Activated T-helper 2 cell treated with anti-CD3 and anti-CD28 coated beads, Interferon-gamma antibody, Interleukin-2, Interleukin-4, amounts not matched to agents 10 μg/mL and 5 μg/mL and 100 μg/mL, durations not matched to agents 14 hours and 24 hours and 36 hours (primary cell): ENCODE results near the gene MT1F. TPM values are rescaled to one million over a fixed set of nuclear protein-coding genes. Genes with fewer than 3 reads are reported as not detected.

Source experiments
- DNase-seq: peaks from one replicate; pipeline ENCODE4 v3.0.0; 2021; ENCODE audit warnings: low spot score
- H3K27ac Mint-ChIP-seq: one replicate; pipeline ENCODE4 v1.8.0; 2021; ENCODE audit warnings: mixed read lengths
- H3K27me3 Mint-ChIP-seq: one replicate; pipeline ENCODE4 v1.8.0; 2021; ENCODE audit warnings: low read depth, mixed read lengths
- H3K36me3 Mint-ChIP-seq: one replicate; pipeline ENCODE4 v1.8.0; 2021; ENCODE audit warnings: low read depth, mixed read lengths
- H3K4me1 Mint-ChIP-seq: one replicate; pipeline ENCODE4 v1.8.0; 2021; ENCODE audit warnings: low read depth, mixed read lengths
- H3K4me3 Mint-ChIP-seq: one replicate; pipeline ENCODE4 v1.8.0; 2021; ENCODE audit warnings: low read depth, mild to moderate bottlenecking, moderate library complexity, mixed read lengths
- H3K9me3 Mint-ChIP-seq: one replicate; pipeline ENCODE4 v1.8.0; 2021; ENCODE audit warnings: mixed read lengths
- intact Hi-C: fragments of 100-400 bp; cut with micrococcal nuclease; formaldehyde crosslinking; loops from one replicate; pipeline ENCODE4 v1.15.1; 2023
- total RNA-seq: library from RNA; stranded (reverse); gene quantifications from 2 replicates; pipeline ENCODE4 v1.2.3, GENCODE V29; 2022

The MT1F gene
- total RNA-seq, 1 donor from 2014 or later: 6.4 TPM

- H3K4me3 Mint-ChIP-seq: no peak overlapping the region
Observed at GRCh38 chr16:56684926-56685590, 27.3 kb downstream of the MT1F start.

DNA sequence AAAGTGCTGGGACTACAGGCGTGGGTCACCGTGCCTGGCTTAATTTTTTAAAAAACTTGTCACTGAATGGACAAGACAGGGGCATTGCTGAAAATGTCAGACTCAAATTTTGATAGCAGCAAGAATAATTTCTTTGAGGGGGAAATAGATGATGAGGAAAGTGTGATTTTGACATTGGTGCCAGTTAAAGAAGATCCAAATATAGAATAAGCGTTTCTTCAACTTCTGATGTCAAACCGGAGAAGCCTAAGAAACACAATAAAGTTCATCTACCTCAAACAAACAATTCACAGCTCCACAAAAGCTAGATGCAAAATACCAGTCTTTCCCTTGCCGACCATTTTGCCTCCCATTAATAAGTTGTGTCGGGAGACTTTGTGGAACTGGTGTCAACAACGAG, 29.0 kb downstream of the MT1F start:
- no peaks in the 10 kb centered on the region for H3K9me3 Mint-ChIP-seq
- H3K36me3 Mint-ChIP-seq: peaks cover 4% of the 10 kb centered on the region
- H3K4me3 Mint-ChIP-seq: no peak overlapping the region
- intact Hi-C loops: no loop called here
- H3K27me3 Mint-ChIP-seq: peaks cover 3% of the 10 kb centered on the region
- H3K27ac Mint-ChIP-seq: no peak overlapping the region
- no peak for DNase-seq
- H3K4me1 Mint-ChIP-seq: peaks cover 16% of the 10 kb centered on the region

More at GRCh38 chr16:56684926-56685590, 27.3 kb downstream of the MT1F start:
- H3K27ac Mint-ChIP-seq: no peak overlapping the region
- peaks cover 4% of the 10 kb centered on the region for H3K36me3 Mint-ChIP-seq
- H3K9me3 Mint-ChIP-seq: no peaks in the 10 kb centered on the region
- H3K4me1 Mint-ChIP-seq: peaks cover 21% of the 10 kb centered on the region
- intact Hi-C loops: loop anchor here (5.0 kb wide), 2 partner anchors 43 to 233 kb away; partner anchors contain the start of genes NUDT21 and OGFOD1
- peaks cover 3% of the 10 kb centered on the region for H3K27me3 Mint-ChIP-seq
- DNase-seq: no peak

GRCh38 chr16:56688762-56689161, 31.0 kb downstream of the MT1F start:
- Mint-ChIP-seq H3K36me3 (peaks cover 4% of the 10 kb centered on the region), H3K9me3 (no peaks in the 10 kb centered on the region), H3K4me1 (peaks cover 3% of the 10 kb centered on the region), H3K27ac (no peak overlapping the region), H3K27me3 (peaks cover 3% of the 10 kb centered on the region), H3K4me3 (no peak overlapping the region)
- no peak for DNase-seq
- intact Hi-C loops: no loop called here

GRCh38 chr16:56689171-56689570, 31.4 kb downstream of the MT1F start:
- Mint-ChIP-seq H3K36me3 (peaks cover 4% of the 10 kb centered on the region), H3K27ac (no peak overlapping the region), H3K9me3 (no peaks in the 10 kb centered on the region), H3K27me3 (peaks cover 3% of the 10 kb centered on the region), H3K4me1 (no peaks in the 10 kb centered on the region), H3K4me3 (no peak overlapping the region)
- no peak for DNase-seq
- intact Hi-C loops: no loop called here

DNA sequence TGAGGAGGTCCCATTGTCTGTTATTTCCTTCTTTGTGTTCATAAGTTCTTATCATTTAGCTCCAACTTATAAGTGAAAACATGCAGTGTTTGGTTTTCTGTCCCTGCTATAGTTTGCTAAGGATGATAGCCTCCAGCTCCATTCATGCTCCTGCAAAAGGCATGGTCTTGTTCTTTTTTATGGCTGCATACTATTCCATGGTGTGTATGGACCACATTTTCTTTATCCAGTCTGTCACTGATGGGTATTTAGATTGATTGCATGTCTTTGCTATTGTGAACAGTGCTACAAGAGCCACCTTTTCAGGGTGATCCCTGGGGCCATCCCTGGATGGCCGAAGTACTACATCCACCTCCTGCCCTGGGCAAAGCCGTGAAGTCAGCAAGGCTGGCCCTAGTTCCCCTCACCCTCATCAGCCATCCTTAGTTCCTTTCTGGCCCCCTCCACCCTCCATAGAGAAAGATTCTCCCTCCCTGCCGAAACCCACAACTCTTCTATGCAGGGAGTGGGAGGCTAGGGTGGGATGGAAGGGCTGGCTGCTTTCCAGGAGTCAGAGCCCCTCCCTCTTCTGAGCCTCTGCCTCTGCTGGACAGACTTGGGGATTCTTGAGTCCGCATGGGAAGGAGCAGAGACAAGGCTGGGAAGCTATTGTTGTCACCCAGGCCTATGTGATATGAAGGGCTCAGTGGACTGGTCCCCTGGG, 32.8 kb downstream of the MT1F start:
- no peaks in the 10 kb centered on the region for H3K4me1 Mint-ChIP-seq
- intact Hi-C loops: no loop called here
- no peak overlapping the region for H3K27ac Mint-ChIP-seq
- peaks cover 3% of the 10 kb centered on the region for H3K27me3 Mint-ChIP-seq
- no peak overlapping the region for H3K4me3 Mint-ChIP-seq
- peaks cover 4% of the 10 kb centered on the region for H3K36me3 Mint-ChIP-seq
- H3K9me3 Mint-ChIP-seq: no peaks in the 10 kb centered on the region
- no peak for DNase-seq

DNA sequence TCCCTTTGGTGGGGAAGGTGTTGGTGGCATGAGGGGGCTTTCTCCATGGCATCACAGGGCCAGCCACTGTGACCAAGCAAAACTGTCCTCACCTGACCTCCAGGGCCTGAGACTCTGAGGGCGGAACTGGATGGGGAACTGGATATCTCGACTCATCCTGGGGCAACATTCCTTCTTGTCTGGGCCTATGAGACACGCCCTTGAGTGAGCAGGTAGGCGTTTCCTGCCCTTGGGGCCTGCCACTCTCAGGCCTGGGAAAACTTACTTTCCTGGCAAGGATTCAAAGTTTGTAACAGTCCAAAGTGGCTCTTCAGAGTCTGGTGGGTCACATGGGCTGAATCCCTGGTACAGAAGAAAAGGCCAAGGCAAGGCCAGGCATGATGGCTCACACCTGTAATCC, 34.1 kb downstream of the MT1F start:
- no peak overlapping the region for H3K27ac Mint-ChIP-seq
- H3K4me3 Mint-ChIP-seq: no peak overlapping the region
- H3K27me3 Mint-ChIP-seq: peaks cover 3% of the 10 kb centered on the region
- H3K4me1 Mint-ChIP-seq: no peaks in the 10 kb centered on the region
- no peaks in the 10 kb centered on the region for H3K36me3 Mint-ChIP-seq
- no peaks in the 10 kb centered on the region for H3K9me3 Mint-ChIP-seq
- DNase-seq: no peak
- intact Hi-C loops: no loop called here

DNA sequence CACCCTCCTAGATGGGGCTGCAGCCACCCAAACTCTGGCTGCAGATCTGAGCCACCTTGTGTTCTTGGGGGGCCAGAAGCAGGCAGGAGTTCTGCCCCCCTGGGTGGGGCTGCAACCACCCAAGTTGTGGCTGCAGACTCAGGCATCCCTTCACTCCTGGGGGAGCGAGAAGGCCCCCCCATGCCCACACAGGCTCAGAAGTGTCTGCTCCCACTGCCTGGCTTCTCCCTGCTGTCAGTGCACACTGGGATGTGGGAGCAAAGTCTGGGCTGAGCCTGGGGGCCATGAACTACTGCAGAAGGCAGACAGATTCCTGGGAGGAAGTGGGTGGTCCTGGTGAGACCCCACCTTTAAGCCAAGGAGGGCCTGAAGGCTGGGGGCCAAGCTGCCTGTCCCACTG, 37.5 kb downstream of the MT1F start:
- Mint-ChIP-seq H3K27ac (no peak overlapping the region), H3K4me3 (no peak overlapping the region), H3K9me3 (no peaks in the 10 kb centered on the region), H3K36me3 (no peaks in the 10 kb centered on the region), H3K4me1 (no peaks in the 10 kb centered on the region), H3K27me3 (no peaks in the 10 kb centered on the region)
- no peak for DNase-seq
- intact Hi-C loops: no loop called here

DNA sequence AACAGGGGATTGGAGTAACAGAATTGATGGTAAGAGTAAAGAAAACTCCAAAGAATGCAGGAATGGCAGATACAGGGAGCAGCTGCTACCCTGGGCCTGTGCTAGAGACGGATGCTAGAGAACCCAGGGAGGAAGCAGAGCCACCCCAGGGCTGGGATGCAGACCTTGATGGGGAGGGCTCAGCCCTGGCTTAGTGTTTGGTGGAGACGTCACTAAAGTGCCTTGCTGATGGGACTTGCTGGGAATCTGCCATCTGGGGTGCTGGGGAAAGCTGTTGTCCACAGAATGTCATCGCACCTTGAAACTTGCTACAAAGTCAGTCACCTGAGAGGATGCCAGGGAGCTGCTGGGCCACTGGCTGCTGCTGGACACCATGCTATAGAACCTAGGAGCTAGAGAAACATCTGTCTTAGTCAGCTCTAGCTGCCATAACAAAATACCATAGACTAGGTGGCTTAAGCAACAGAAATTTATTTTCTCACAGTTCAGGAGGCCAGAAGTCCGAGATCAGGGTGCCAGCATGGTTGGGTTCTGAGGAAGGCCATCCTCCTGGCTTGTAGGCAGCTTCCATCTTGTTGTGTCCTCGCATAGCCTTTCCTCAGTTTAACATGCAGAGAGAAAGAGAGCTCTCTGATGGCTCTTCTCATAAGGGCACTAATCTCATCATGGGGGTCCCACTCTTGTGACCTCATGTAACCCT, 39.8 kb downstream of the MT1F start:
- H3K27ac Mint-ChIP-seq: no peak overlapping the region
- H3K9me3 Mint-ChIP-seq: no peaks in the 10 kb centered on the region
- no peaks in the 10 kb centered on the region for H3K27me3 Mint-ChIP-seq
- no peak overlapping the region for H3K4me3 Mint-ChIP-seq
- H3K4me1 Mint-ChIP-seq: peaks cover 9% of the 10 kb centered on the region
- intact Hi-C loops: no loop called here
- DNase-seq: no peak
- H3K36me3 Mint-ChIP-seq: no peaks in the 10 kb centered on the region

GRCh38 chr16:56700195-56700594, 42.4 kb downstream of the MT1F start:
- intact Hi-C loops: no loop called here
- H3K4me3 Mint-ChIP-seq: no peak overlapping the region
- H3K4me1 Mint-ChIP-seq: peaks cover 9% of the 10 kb centered on the region
- DNase-seq: no peak
- H3K27me3 Mint-ChIP-seq: no peaks in the 10 kb centered on the region
- H3K36me3 Mint-ChIP-seq: no peaks in the 10 kb centered on the region
- no peaks in the 10 kb centered on the region for H3K9me3 Mint-ChIP-seq
- H3K27ac Mint-ChIP-seq: no peak overlapping the region

- intact Hi-C loops: no loop called here
- Mint-ChIP-seq H3K9me3 (no peaks in the 10 kb centered on the region), H3K27me3 (no peaks in the 10 kb centered on the region), H3K4me3 (no peak overlapping the region), H3K27ac (no peak overlapping the region), H3K4me1 (peaks cover 11% of the 10 kb centered on the region), H3K36me3 (no peaks in the 10 kb centered on the region)
- no peak for DNase-seq
Observed at GRCh38 chr16:56700631-56701030, 42.9 kb downstream of the MT1F start.

- Mint-ChIP-seq H3K9me3 (no peaks in the 10 kb centered on the region), H3K27ac (no peak overlapping the region), H3K4me1 (peaks cover 12% of the 10 kb centered on the region), H3K36me3 (no peaks in the 10 kb centered on the region), H3K27me3 (no peaks in the 10 kb centered on the region), H3K4me3 (no peak overlapping the region)
- no peak for DNase-seq
- intact Hi-C loops: no loop called here
Observed at GRCh38 chr16:56701534-56701933, 43.8 kb downstream of the MT1F start.

DNA sequence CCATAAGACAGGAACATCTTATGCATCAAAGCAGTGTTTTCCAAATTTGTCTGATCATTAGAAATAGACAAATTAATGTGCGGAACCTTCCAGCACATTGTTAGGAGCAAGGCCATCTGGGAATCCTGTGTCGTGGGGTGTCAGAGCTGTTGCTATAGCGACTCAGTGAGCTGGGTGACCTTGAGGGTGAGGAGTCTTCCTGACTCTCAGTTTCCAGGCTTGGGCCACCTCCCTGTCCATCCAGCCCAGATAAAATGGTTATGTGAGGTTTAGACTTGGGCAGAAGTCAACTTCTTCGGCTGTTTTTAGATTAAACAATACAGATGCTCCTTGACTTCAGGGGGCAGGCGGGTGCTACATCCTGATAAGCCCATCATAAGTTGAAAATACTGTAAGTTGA, 45.1 kb downstream of the MT1F start:
- H3K4me3 Mint-ChIP-seq: no peak overlapping the region
- H3K9me3 Mint-ChIP-seq: no peaks in the 10 kb centered on the region
- no peak for DNase-seq
- intact Hi-C loops: loop anchor here (1.0 to 2.0 kb wide), 7 partner anchors 20 to 188 kb away; partner anchors contain the start of genes MT1X and NUP93
- peaks cover 12% of the 10 kb centered on the region for H3K4me1 Mint-ChIP-seq
- H3K36me3 Mint-ChIP-seq: no peaks in the 10 kb centered on the region
- H3K27me3 Mint-ChIP-seq: no peaks in the 10 kb centered on the region
- no peak overlapping the region for H3K27ac Mint-ChIP-seq
